K562 treated with DMSO at 1 percent for 12 hours (cell line): ENCODE measurements around the gene ADNP2. TPM values are rescaled to one million over a fixed set of nuclear protein-coding genes. Genes with fewer than 3 reads are reported as not detected.

Source experiments
- total RNA-seq: library from RNA; unstranded; fragments of 300-600 nt; gene quantifications from 2 replicates; pipeline ENCODE4 v1.2.3, GENCODE V29; 2022; ENCODE audit not compliant: insufficient read depth

ADNP2 gene
- total RNA-seq: 5.9 and 22.3 TPM in 2 replicates

DNA sequence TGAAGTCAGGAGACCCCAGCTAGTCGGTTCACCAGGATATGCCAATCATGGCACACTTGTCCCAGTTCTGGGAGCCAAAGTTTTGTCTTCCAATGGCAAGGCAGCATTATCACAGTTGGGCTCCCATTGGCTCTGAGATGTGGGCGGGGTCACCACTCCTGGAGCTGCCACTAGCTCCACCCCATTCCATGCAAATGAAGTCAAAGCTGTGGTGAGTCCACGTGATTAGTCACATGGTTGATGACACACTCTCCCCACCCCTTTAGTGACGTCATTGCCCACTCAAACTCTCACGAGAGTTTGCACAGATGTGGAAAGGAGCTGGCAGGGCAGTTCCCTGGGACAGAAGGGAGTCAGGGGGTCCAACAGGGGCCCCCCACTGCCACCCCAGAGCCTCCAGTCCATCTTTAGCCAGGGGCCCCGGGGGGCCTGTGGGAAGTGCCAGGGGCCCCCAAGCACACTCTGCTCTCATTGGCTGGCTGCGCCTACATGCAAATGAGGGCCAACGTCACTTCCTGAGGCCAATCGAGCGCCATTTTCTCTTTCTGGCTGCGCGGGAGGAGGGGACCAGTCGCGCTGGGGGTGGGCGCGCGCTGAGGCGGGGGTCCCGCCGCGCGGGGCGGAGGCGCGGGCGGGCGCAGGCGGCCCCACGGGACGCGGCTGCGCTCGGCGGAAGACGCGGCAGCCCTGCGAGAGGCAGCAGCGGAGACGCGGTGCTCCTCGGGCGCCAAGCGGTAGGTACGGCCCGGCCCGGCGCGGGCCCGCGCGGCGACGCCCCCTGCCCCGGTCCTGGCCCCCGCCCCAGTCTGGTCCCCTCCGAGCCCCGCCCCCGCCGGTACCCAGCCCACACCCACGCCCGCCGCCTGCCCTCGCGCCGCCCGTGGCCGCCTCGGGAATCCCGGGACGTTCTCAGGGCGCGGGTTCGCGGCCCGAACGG lies at the start of gene ADNP2:
ADNP2 (plus strand) TSS at position 524 of the 937 bp plus-strand sequence. CDS start 8,281 bp downstream, outside the sequence.

Other genes with a start within 250 kb of the ADNP2 start
- gene SLC66A2, start 157.6 kb upstream of the ADNP2 start, total RNA-seq: 20.2 and 24.2 TPM in 2 replicates
- gene HSBP1L1, start 144.6 kb upstream of the ADNP2 start, total RNA-seq: 0.99 TPM in 1 of 2 replicates, not detected in the other
- gene TXNL4A, start 120.7 kb upstream of the ADNP2 start, total RNA-seq: 70.2 and 87.1 TPM in 2 replicates
- gene RBFA, start 74.8 kb upstream of the ADNP2 start, total RNA-seq: 7.9 and 9.8 TPM in 2 replicates
- 0.66 and 2.5 TPM in 2 replicates for gene PARD6G, start 138.3 kb downstream of the ADNP2 start, total RNA-seq